Renal pelvis (tissue), 4 donors: ENCODE data around the gene RUNDC1. TPM values are rescaled to one million over a fixed set of nuclear protein-coding genes. Genes with fewer than 3 reads are reported as not detected.
"Not testable (repeated sequence)": the region's sequence is repeated elsewhere in the genome, so short reads cannot be mapped to it uniquely, and the experiment has no call there.

Experiments used
- DNase-seq: peaks from one replicate; pipeline ENCODE4 v3.0.0-alpha.2; 2013
- polyA plus RNA-seq, 3 donors: library from polyadenylated mRNA; unstranded; fragments of 120-200 nt; gene quantifications; one replicate each; pipeline ENCODE4 v1.2.1, GENCODE V29; 2013; ENCODE audit not compliant: insufficient read length in 3 of 3

The RUNDC1 gene
- polyA plus RNA-seq, 3 donors = 15.4 to 19.1 (median 16.2) TPM

DNA sequence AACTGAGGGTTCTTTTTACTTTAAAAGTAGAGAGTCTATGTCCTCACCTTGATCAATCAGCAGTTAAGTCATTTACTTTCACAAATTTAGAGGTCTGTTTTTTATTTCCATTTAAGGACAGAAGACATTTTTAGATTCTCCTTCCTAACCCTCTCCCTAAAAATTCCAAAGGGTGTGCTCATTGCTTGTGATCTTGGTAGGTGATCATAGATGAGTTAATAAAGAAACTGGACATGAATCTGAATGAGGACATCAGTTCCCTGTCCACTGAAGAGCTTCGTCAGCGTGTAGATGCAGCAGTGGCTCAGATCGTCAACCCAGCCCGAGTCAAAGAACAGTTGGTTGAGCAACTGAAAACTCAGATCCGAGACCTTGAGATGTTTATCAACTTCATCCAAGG, 8.8 kb downstream of the RUNDC1 start:
- no peak for DNase-seq

DNA sequence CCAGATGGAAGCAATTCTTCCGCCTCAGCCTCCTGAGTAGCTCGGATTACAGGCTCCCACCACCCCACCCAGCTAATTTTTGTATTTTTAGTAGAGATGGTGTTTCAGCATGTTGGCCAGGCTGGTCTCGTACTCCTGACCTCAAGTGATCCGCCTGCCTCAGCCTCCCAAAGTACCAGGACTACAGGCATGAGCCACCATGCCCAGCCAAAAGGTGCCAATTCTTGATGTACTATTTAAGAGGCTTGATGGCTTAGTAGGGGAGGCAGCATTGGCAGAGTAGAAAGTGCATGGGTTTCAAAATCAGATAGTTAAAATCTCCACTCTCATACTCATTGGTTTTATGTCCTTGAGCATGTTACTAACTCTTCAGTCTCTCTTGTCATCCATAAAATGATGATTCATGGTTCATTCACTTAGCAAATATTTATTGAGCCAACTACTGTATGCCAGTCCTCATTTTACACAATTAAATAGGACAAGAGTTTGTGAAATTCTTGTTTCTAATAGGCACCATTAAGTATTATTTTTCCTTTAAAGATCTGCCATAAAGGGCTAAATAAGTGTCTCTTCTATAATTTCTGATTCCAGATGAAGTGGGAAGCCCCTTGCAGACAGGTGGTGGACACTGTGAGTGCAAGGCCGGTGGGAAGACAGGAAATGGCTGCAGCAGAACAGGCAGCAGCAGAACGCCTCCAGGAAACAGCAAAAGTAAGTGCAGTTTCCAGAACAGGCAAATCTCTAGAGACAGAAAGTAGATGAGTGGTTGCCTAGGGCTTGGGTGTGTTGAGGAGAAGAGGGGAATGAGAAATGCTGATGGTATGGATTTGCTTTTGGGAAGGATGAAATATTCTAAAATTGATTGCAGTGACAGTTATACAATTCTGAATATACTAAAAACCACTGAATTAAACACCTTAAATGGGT, 9.6 kb downstream of the RUNDC1 start:
- DNase-seq = no peak

DNA sequence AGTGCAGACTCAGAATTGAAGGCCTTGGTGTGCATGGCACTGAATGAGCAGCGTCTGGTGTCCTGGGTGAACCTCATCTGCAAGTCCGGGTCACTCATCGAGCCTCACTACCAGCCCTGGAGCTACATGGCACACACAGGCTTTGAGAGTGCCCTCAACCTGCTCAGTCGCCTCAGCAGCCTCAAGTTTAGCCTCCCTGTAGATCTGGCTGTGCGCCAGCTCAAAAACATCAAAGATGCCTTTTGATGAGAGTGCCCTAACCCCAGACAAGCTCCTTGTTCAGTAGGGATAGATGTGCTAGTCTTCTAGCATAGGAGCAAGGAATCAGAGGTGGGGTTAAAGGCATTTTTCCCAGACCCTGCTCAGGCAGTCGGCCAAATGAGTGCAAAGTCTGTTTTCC, 11.1 kb downstream of the RUNDC1 start:
- DNase-seq = no peak

DNA sequence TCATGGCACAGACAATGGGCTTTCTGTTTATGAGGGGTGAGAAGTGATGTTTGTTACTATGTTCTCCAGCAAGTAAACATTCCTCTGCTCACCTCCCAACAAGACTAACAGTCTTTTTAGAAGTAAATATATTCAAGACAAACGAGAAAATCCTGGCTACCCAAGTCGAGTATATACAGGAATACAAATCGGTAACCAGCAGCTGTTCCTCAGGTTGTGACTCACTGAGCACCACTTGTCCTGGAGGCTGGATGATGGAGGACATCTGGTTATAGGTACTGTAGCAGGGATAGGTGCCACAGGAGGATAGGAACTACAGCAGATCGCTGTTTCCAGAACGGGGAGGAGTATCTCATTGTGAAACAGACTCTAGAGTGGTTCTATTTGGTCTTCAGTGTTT, 12.5 kb downstream of the RUNDC1 start:
- DNase-seq = no peak

DNA sequence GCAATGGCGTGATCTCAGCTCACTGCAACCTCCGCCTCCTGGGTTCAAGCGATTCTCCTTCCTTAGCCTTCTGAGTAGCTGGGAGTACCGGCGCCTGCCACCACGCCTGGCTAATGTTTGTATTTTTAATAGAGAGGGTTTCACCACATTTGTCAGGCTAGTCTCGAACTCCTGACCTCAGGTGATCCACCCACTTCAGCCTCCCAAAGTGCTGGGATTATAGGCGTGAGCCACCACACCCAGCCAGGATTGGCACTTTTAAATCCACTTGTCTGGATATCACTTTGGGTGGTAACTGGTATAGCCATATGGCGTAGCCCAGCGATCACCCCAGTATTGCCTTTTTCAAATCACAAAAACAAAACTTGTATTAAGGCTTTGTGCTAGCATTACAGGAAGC, 13.5 kb downstream of the RUNDC1 start:
- not testable (repeated sequence) for DNase-seq

DNA sequence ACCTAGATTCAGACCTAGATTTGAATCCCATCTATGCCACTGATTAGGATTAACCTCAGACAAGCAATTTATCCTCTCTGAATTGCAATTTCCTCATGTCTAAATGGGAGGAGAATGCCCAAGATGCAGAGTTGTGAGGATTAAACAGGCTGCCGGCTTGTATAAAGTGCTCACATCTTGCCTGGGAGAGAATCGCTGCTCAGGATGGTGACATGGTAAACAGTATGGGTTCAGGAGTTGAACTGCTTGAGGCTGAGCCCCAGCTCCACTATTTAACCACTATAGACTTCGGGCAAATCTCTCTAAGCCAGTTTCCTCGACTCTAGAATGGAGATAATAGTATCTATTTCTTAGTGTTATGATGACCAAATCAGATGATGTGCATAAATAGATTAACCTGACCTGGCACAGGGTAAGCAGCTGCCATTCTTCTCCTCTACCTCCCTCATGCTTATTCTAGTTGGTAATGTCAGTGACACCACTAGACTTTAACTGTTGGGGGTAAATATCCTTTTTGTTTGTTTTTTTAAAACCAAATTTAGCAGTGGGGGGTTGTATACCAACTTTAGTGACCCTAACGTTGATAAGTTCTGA, 17.1 kb downstream of the RUNDC1 start:
- no peak for DNase-seq

DNA sequence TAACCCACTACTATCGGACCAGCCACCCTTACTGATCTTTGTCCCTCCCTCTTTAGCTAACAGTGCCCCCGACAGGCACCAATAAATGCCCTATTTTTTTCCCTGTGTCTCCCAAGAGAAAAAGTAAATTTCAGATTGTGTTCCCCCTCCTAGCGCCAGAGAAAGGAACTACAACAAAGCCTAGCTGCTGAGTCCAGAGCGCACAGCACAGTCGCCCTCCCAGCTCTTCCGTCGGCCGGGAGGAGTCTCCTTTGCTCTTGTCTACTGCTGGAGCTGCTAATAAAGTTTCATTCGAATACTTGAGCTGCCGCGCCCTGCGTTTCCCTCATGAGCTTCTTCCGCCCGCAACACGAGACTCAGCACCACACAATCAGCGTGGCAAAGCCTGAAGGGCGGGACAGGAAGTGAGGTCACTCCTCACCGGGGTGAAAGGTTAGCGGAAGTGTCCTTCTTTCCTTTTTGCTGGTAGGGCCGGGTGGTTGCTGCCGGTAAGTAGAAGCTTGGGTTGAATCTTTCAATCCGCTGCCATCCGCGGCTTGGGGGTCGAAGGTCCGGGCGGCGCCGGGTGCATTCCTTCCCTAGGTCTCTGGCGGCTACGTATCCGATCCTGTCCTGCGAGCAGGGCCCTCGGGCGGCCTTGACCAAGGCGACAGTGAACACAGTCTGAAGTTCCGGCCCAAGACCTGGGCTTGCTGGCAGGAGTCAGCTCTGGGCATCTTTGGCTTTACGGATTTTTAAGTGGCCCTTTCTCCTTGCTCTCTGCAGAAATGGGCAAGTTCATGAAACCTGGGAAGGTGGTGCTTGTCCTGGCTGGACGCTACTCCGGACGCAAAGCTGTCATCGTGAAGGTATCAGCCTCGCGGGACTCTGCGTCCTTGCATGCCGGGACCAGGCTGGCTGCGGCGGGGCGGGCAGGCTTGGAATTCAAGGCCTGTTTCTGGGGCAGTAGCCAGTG, 17.9 kb downstream of the RUNDC1 start, which contains the start of gene RPL27:
Gene RPL27, plus strand, starts transcription at position 436 of the 955 bp plus-strand sequence. Its CDS starts 332 bp downstream, at position 768.
- DNase-seq = peak; percentile 100

DNA sequence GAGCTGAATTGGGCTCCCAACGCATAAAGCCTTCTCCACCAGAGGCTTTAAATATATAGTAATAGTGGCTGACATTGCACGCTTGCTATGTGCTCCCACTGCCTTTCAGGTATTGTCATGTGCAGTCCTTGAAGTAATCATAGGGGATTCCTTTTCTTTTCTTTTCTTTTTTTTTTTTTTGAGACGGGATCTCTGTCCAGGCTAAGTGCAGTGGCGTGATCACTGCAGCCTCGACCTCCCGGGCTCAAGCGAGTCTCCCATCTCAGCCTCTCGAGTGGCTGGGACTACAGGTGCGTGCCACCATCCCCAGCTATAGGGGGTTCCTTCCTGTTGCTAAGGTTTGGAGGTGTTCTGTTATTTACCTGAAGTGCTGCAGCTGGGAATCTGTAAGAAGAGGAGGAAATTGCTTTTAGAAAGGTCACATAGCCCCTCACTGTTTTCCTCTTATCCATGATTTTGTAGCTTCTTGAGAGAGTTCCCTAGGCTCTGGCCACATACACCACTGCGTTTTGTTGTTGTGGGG, 18.7 kb downstream of the RUNDC1 start:
- DNase-seq = no peak

DNA sequence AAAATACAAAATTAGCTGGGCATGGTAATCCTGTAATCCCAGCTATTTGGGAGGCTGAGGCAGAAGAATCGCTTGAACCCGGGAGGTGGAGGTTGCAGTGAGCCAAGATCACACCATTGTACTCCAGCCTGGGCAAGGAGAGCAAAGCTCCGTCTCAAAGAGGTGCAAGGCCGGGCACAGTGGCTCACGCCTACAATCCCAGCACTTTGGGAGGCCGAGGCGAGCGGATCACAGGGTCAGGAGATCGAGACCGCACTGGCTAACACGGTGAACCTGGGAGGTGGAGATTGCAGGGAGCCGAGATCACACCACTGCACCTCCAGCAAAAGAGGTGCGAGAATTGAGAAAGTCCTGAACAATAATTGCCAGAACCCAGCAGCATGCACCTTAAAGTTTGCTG, 20.5 kb downstream of the RUNDC1 start:
- not testable (repeated sequence) for DNase-seq

DNA sequence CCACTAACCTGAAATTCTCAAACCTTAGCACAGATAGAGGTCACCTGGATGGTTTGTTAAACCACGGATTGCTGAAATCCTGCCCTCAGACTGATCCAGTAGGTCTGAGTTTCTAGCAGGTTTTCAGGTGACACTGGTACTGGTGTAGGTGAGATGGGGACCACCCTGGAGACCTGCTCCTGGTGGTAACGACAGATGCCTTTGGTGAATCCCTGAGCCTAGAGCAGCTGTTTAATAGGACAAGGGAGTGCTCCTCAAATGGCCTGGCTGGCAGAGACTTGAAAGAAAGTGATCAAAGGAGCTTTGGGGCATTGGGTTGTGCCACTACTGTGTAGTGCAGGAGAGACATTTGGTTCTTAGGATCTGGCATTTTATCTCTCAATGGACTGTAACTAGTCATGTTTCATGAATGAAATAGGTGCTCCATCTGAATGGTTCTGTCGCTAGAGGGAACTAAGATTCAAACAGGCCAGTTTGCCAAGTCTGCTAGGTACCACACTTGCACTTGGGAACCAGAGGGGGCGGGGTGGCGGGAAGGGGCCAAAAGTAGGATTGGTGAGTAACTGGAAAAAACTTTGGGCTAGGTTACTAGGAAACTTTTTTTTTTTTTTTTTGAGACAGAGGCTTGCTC, 23.3 kb downstream of the RUNDC1 start:
- no peak for DNase-seq

DNA sequence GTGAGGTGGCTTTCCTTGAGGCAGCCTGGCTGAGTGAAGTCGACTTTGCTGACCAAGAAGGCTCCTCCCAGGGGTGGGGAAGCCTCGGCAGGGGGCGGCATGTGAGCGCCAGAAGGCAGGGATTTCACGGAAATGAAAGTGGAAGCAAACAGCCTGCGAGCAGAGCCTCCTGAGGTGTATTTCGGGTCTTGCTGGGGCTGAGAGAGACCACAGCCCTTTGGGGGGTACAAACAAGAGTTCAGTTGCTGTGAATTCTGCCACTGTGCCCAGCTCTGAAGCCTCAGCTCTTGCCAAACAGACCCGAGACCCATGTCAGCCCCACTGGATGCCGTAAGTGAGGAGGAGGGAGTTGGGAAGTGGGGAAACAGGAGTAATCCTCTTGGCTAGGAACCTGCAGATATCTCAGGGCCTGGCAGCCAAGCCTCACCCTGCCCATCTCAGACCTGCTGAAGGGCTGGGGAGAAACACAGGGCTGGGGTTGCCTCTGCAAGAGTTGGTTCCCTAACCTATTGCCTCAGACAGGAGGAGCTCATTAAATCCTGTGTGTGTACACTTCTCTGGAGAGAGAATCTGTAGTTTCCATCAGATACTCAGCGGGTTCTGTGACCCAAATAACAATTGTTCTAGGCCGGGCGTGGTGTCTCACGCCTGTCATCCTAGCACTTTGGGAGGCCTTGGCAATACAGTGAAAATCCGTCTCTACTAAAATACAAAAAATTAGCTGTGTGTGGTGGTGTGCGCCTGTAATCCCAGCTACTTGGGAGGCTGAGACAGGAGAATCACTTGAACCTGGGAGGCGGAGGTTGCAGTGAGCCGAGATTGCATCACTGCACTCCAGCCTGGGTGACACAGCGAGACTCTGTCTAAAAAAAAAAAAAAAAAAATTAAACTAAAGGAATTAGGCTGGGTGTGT, 26.5 kb downstream of the RUNDC1 start, which contains the start of gene IFI35:
Gene IFI35, plus strand, starts transcription at position 146 of the 913 bp plus-strand sequence. Its CDS starts 164 bp downstream, at position 310.
- DNase-seq = no peak

DNA sequence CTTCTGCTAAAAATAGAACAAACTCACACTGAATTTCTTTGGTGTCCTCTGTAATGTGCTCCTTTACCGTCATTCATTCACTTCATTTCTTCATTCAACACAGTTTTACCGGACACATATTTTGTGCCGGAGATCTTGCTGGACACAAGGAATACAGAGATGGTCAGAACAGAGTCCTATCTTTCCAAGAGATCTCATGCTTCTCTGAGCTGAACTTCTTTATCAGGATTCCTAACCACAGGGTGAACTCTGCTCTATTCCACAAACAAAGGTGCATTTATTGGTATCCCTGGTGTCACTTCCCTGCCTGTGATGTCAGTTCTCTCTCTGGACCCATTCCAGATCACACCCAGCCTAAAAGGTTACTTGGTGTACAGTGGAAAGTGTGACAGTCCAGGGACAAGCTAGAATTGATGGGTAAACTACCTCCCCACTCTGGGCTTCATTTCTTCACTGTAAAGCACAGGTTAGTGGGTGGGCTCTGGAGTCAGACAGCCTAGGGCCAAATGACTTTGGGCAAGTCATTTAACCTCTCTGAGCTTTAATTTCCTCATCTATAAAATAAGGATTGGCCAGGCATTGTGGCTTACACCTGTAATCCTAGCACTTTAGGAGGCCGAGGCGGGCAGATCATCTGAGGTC, 30.4 kb downstream of the RUNDC1 start:
- DNase-seq = no peak

DNA sequence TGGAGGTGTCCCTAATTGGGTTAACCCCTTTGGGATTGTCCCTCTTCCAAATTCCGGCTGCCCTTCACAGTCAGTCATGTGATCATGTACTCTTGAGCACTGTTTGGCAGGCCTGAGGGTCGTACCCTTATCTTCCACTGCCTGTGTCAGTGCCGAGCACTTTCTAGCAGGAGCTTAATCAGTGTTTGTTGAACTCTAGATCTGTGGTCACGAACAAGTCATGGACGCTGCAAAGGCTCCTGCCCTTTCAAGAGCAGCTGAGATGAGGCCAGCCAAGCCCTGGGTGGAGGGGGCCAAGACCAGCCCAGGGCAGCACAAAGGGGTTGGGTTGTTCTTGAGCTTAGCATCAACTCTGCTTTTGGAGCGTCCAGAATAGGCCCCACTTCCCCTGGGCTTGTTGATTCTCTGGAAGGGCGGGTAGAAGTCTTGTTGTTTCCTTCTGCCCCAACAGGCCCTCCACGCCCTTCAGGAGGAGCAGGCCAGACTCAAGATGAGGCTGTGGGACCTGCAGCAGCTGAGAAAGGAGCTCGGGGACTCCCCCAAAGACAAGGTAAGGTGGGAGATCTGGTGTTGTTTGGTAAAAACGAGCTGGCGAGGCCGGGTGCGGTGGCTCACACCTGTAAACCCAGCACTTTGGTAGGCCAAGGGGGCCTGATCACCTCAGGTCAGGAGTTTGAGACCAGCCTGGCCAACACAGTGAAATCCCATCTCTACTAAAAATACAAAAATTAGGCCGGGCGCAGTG, 31.5 kb downstream of the RUNDC1 start:
- DNase-seq = no peak

DNA sequence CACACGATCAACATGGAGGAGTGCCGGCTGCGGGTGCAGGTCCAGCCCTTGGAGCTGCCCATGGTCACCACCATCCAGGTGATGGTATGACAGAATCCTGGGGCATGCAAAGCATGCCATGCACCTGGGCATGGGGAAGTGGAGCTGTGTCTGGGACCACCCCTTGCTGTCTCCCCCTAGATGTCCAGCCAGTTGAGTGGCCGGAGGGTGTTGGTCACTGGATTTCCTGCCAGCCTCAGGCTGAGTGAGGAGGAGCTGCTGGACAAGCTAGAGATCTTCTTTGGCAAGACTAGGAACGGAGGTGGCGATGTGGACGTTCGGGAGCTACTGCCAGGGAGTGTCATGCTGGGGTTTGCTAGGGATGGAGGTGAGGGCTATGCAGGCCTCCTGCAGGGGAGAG, 32.9 kb downstream of the RUNDC1 start:
- DNase-seq = no peak

DNA sequence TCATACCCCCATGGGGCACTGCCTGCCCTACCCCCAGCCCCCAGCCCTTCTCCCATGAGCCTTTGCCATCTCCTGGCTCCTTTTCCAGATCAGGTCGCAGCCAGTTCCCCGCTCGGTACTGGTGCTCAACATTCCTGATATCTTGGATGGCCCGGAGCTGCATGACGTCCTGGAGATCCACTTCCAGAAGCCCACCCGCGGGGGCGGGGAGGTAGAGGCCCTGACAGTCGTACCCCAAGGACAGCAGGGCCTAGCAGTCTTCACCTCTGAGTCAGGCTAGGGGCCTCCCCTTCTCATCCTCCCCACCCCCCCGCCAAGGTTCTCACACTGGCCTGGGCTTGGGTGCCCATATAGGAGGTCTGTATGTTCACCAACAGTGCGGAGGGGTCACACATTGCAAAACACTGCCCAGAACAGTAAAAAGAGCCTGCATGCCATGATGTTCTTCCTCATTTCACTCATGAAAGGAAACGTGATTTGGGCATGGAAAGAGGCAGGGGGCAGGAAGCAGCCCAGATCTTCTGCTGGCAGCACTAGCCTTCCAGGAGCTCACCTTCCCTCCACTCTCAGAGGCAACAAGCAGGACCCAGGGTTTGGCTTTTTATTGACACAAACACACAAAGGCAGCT, 33.8 kb downstream of the RUNDC1 start:
- DNase-seq = no peak

DNA sequence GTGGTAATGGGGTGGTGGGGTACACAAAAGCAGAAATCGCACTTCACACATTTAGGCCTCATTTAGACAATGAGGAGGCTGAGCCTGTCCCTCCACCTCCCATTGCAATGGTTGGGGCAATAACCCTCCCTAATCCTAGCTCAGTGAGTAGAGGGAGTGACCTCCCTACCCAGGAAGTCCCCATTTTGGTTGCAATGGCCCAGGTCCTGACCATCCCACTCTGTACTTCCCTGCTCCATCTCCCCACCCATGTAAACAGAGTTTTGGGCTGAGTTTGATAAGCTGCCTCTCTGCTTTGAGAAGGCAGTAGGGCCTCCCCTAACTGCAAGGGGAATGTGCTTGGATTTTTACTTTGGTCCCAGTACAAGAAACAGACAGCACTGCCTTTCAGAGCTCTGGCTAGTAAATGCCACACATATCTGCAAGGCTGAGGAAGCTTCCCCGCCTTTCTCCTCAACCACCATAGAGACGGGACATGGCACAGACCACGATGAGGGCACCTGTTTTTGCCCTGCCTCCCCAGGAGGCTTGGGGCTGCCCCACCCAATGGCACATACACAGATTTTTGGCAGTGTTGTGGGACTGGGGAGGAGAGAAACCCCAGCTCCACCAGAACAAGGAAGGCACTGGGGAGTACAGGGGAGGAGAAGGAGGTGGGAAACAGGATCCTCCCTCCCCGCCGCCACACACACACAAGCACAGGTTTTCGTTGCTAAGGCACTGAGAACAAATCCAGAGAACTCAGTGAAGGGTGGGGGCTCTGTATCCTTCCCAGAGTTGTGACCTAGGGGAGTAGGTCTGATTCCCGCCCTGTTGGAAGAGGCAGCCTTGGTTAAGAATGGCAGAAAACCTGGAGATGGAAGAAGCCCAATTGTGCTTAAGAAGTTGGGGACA, 34.5 kb downstream of the RUNDC1 start:
- DNase-seq = no peak

DNA sequence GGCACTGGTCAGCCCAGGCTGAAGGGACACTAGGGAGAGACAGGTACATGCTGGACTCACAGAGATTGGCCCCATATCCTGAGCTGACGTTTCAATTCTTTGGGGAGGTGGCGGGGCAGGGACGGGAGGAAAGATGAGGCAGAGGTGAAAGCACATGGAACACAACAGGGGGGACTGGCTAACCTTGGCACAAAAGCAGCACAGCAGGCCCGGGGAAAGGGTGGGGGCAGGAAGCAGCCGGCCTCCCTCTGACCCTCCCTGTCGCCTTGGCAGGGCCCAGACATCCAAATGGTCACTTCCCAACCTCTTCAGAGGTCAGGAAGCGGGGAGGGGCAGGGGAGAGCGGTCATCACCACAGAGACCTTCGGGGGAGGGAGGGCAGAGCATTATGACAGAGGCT, 35.2 kb downstream of the RUNDC1 start:
- no peak for DNase-seq
